ENCODE results near the gene CAT. TPM values are rescaled to one million over a fixed set of nuclear protein-coding genes. Genes with fewer than 3 reads are reported as not detected.

CAT gene
- total and polyA plus RNA-seq, 2 experiments from 2014 or later = 52.5 to 57.0 TPM

- H2AFZ ChIP-seq = no peak overlapping the region
- no peaks in the 10 kb centered on the region for H3K9me3 ChIP-seq (ENCODE audit: low read depth)
- in situ Hi-C loops (cut with MboI) = no loop called here
- H3K4me3 ChIP-seq = no peak overlapping the region
- 55 to 60% methylated on average over 5 of the region's 5 CpGs for WGBS, 2 experiments (ENCODE audit: low coverage in 1 of 2, low lambda C conversion rate in 2 of 2, missing lambda C conversion rate in 2 of 2)
- peaks cover 1% of the 10 kb centered on the region; the same call in 1 of the 2 replicates for H3K4me1 ChIP-seq (ENCODE audit: insufficient read depth)
- H4K20me1 ChIP-seq (ENCODE audit: insufficient read depth) = no peaks in the 10 kb centered on the region
- TF ChIP-seq EZH2 (IDR thresholded peaks at IDR 0.05; ENCODE audit: insufficient read depth, poor library complexity, severe bottlenecking) (no peak), EZH2phosphoT487 (IDR thresholded peaks at IDR 0.05; ENCODE audit: insufficient read depth, low read depth) (no peak)
- H3K4me2 ChIP-seq (ENCODE audit: unreplicated experiment) = no peak overlapping the region
- 0 out of 2 replicates have a peak, but pooled peaks cover under 1% of the 10 kb centered on the region for H3F3A ChIP-seq (ENCODE audit: insufficient read depth)
- H3K9ac ChIP-seq = no peak overlapping the region
- no peak for DNase-seq
- H3K27ac ChIP-seq = no peak overlapping the region
- H3K79me2 ChIP-seq (ENCODE audit: insufficient read depth) = no peaks in the 10 kb centered on the region
- no peaks in the 10 kb centered on the region for H3K9me2 ChIP-seq (ENCODE audit: insufficient read depth)
- H3K36me3 ChIP-seq (ENCODE audit: low read depth) = no peaks in the 10 kb centered on the region
- no peaks in the 10 kb centered on the region for H3K27me3 ChIP-seq (replicated peaks; ENCODE audit: insufficient read depth)
Measured at GRCh38 chr11:34507610-34508009, 68.9 kb downstream of the CAT start.

GRCh38 chr11:34508524-34508923 is 69.8 kb downstream of the CAT start:
- in situ Hi-C loops (cut with MboI) = no loop called here
- Histone ChIP-seq H2AFZ (no peak overlapping the region), H3K27me3 (replicated peaks; ENCODE audit: insufficient read depth) (no peaks in the 10 kb centered on the region), H3K36me3 (ENCODE audit: low read depth) (no peaks in the 10 kb centered on the region), H3K79me2 (ENCODE audit: insufficient read depth) (no peaks in the 10 kb centered on the region), H3F3A (ENCODE audit: insufficient read depth) (no peaks in the 10 kb centered on the region), H3K4me2 (ENCODE audit: unreplicated experiment) (no peak overlapping the region), H3K4me3 (no peak overlapping the region), H3K9ac (no peak overlapping the region), H3K4me1 (ENCODE audit: insufficient read depth) (no peaks in the 10 kb centered on the region), H3K27ac (no peak overlapping the region), H3K9me2 (ENCODE audit: insufficient read depth) (no peaks in the 10 kb centered on the region), H4K20me1 (ENCODE audit: insufficient read depth) (no peaks in the 10 kb centered on the region), H3K9me3 (ENCODE audit: low read depth) (no peaks in the 10 kb centered on the region)
- WGBS, 2 experiments (ENCODE audit: low coverage in 1 of 2, low lambda C conversion rate in 2 of 2, missing lambda C conversion rate in 2 of 2) = 55 to 56% methylated on average over 2 of the region's 2 CpGs
- TF ChIP-seq EZH2phosphoT487 (IDR thresholded peaks at IDR 0.05; ENCODE audit: insufficient read depth, low read depth) (no peak), EZH2 (IDR thresholded peaks at IDR 0.05; ENCODE audit: insufficient read depth, poor library complexity, severe bottlenecking) (no peak)
- no peak for DNase-seq

- H3K9me3 ChIP-seq (ENCODE audit: low read depth) = no peaks in the 10 kb centered on the region
- no peak overlapping the region for H3K27ac ChIP-seq
- H3K79me2 ChIP-seq (ENCODE audit: insufficient read depth) = no peaks in the 10 kb centered on the region
- H4K20me1 ChIP-seq (ENCODE audit: insufficient read depth) = no peaks in the 10 kb centered on the region
- H3K9ac ChIP-seq = no peak overlapping the region
- H3K4me1 ChIP-seq (ENCODE audit: insufficient read depth) = no peaks in the 10 kb centered on the region
- H3K9me2 ChIP-seq (ENCODE audit: insufficient read depth) = no peaks in the 10 kb centered on the region
- H3K36me3 ChIP-seq (ENCODE audit: low read depth) = no peaks in the 10 kb centered on the region
- H3K4me3 ChIP-seq = no peak overlapping the region
- in situ Hi-C loops (cut with MboI) = no loop called here
- 26 to 29% methylated on average over 5 of the region's 5 CpGs for WGBS, 2 experiments (ENCODE audit: low coverage in 1 of 2, low lambda C conversion rate in 2 of 2, missing lambda C conversion rate in 2 of 2)
- no peak for TF ChIP-seq EZH2 (IDR thresholded peaks at IDR 0.05; ENCODE audit: insufficient read depth, poor library complexity, severe bottlenecking)
- no peak for TF ChIP-seq EZH2phosphoT487 (IDR thresholded peaks at IDR 0.05; ENCODE audit: insufficient read depth, low read depth)
- H3K27me3 ChIP-seq (replicated peaks; ENCODE audit: insufficient read depth) = no peaks in the 10 kb centered on the region
- no peak for DNase-seq
- no peak overlapping the region for H2AFZ ChIP-seq
- H3F3A ChIP-seq (ENCODE audit: insufficient read depth) = no peaks in the 10 kb centered on the region
- no peak overlapping the region for H3K4me2 ChIP-seq (ENCODE audit: unreplicated experiment)
Measured at GRCh38 chr11:34509336-34509876, 70.7 kb downstream of the CAT start.

- in situ Hi-C loops (cut with MboI) = no loop called here
Measured at GRCh38 chr11:34510218-34510617, 71.5 kb downstream of the CAT start.

GRCh38 chr11:34510673-34511072 is 71.9 kb downstream of the CAT start:
- Histone ChIP-seq H3K9me3 (ENCODE audit: low read depth) (no peaks in the 10 kb centered on the region), H2AFZ (no peak overlapping the region), H3K4me2 (ENCODE audit: unreplicated experiment) (no peak overlapping the region), H4K20me1 (ENCODE audit: insufficient read depth) (no peaks in the 10 kb centered on the region), H3F3A (ENCODE audit: insufficient read depth) (no peaks in the 10 kb centered on the region), H3K79me2 (ENCODE audit: insufficient read depth) (no peaks in the 10 kb centered on the region), H3K9ac (no peak overlapping the region), H3K27ac (no peak overlapping the region), H3K4me3 (no peak overlapping the region), H3K36me3 (ENCODE audit: low read depth) (no peaks in the 10 kb centered on the region), H3K9me2 (ENCODE audit: insufficient read depth) (no peaks in the 10 kb centered on the region), H3K27me3 (replicated peaks; ENCODE audit: insufficient read depth) (no peaks in the 10 kb centered on the region), H3K4me1 (ENCODE audit: insufficient read depth) (no peaks in the 10 kb centered on the region)
- no peak for TF ChIP-seq EZH2 (IDR thresholded peaks at IDR 0.05; ENCODE audit: insufficient read depth, poor library complexity, severe bottlenecking)
- no peak for TF ChIP-seq EZH2phosphoT487 (IDR thresholded peaks at IDR 0.05; ENCODE audit: insufficient read depth, low read depth)
- in situ Hi-C loops (cut with MboI) = no loop called here
- WGBS, 2 experiments (ENCODE audit: low coverage in 1 of 2, low lambda C conversion rate in 2 of 2, missing lambda C conversion rate in 2 of 2) = 96 to 98% methylated on average over 2 of the region's 2 CpGs
- DNase-seq = no peak

More at GRCh38 chr11:34510218-34510617, 71.5 kb downstream of the CAT start:
- no peak for DNase-seq
- Histone ChIP-seq H3K4me2 (ENCODE audit: unreplicated experiment) (no peak overlapping the region), H3K4me1 (ENCODE audit: insufficient read depth) (no peaks in the 10 kb centered on the region), H3K9ac (no peak overlapping the region), H3K79me2 (ENCODE audit: insufficient read depth) (no peaks in the 10 kb centered on the region), H3K27me3 (replicated peaks; ENCODE audit: insufficient read depth) (no peaks in the 10 kb centered on the region), H3F3A (ENCODE audit: insufficient read depth) (no peaks in the 10 kb centered on the region), H3K36me3 (ENCODE audit: low read depth) (no peaks in the 10 kb centered on the region), H2AFZ (no peak overlapping the region), H4K20me1 (ENCODE audit: insufficient read depth) (no peaks in the 10 kb centered on the region), H3K4me3 (no peak overlapping the region), H3K27ac (no peak overlapping the region), H3K9me2 (ENCODE audit: insufficient read depth) (no peaks in the 10 kb centered on the region), H3K9me3 (ENCODE audit: low read depth) (no peaks in the 10 kb centered on the region)
- TF ChIP-seq EZH2phosphoT487 (IDR thresholded peaks at IDR 0.05; ENCODE audit: insufficient read depth, low read depth) = no peak
- TF ChIP-seq EZH2 (IDR thresholded peaks at IDR 0.05; ENCODE audit: insufficient read depth, poor library complexity, severe bottlenecking) = no peak

Data from GM23248 (cell line).